Colonic mucosa (tissue), 4 donors: ENCODE measurements around the gene WDFY4. TPM values are rescaled to one million over a fixed set of nuclear protein-coding genes. Genes with fewer than 3 reads are reported as not detected.

Source experiments
- DNase-seq: peaks from one replicate; pipeline ENCODE4 v3.0.0-alpha.2; 2020
- H3K27ac ChIP-seq: fragments of 200-600 bp; one replicate; pipeline ENCODE4 v1.8.0; 2021
- H3K27me3 ChIP-seq: fragments of 200-600 bp; one replicate; pipeline ENCODE4 v1.8.0; 2021
- H3K36me3 ChIP-seq: fragments of 200-600 bp; one replicate; pipeline ENCODE4 v1.8.0; 2021
- H3K4me1 ChIP-seq: fragments of 200-600 bp; one replicate; pipeline ENCODE4 v1.8.0; 2021; ENCODE audit warnings: mild to moderate bottlenecking
- H3K4me3 ChIP-seq: fragments of 200-600 bp; one replicate; pipeline ENCODE4 v1.8.0; 2021
- H3K9ac ChIP-seq, 2 donors: one replicate each; pipeline ENCODE4 v1.7.0; 2013; ENCODE audit warnings: control low read depth in 2 of 2, low read depth in 2 of 2, low read length in 2 of 2
- H3K9me3 ChIP-seq: fragments of 200-600 bp; one replicate; pipeline ENCODE4 v1.8.0; 2021
- intact Hi-C: fragments of 100-400 bp; cut with DNase I; formaldehyde crosslinking; loops from one replicate; pipeline ENCODE4 v1.14.1; 2022
- total RNA-seq, 2 donors: library from RNA; stranded (reverse); fragmentation: NEBNext Ultra II Directional in 1 of 2; extraction: Animal tissue kit (Norgen Biotek cat#: 25700) in 1 of 2; gene quantifications; one replicate each; pipeline ENCODE4 v1.2.1, GENCODE V29; 2021
- TF ChIP-seq, protein P1 (sequence below): fragments of 200-600 bp; IDR thresholded peaks from one replicate; pipeline ENCODE4 v1.8.0; 2022; ENCODE audit warnings: antibody characterized with exemption, mild to moderate bottlenecking
- donor health status: healthy.
- donor health status: DM: no; HTN: no; CAD: no.
- donor health status: DM: no; HTN: no; CAD: no.

Gene WDFY4
- total RNA-seq, 2 donors from 2014 or later = 1.5 to 1.6 TPM

DNA sequence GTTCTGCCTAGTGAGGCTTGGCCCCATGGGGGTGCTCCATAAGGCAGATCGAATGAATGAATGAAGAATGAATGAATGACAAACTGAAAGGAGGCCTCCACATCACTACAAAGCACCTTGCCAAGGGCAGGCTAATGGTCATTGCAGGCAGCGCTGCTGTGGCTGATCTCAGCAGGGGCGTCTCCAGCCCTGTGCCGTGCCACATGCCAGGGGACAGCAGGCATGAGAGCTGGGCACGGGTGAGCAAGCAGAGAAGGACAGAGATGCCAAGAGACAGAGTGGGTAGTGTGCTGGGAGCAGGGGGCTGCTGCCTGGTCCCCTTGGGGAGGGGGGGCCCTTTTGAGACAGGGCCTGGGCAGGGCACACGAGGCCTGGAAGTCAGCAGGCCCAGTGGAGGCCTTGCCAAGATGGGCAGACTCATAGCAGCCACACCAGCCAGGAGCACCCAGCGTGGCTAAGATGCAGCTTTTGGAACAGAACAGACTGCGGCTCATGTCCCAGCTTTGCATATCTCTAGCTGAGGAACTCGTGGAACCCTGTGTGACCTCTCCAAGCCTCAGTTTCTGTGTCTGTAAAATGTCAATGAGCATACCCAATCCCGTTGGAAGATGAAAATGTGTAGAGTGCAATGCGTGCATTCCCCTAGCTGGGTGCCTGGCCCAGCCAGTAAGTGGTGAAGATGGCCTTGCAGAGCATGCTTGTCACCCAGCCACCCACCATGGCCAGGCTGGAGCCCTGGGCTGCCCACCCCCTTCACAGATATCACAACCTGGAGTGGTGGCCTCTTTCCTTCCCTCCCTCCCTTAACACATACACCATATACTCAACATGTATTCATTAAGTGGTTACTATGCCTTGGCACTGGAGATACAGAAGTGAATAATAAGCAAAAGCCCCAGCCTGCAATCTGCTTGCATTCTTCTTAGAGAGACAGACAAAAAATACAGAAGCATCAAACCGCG lies 316.0 kb downstream of the WDFY4 start:
- no peaks in the 10 kb centered on the region for H3K36me3 ChIP-seq
- H3K9me3 ChIP-seq = no peaks in the 10 kb centered on the region
- no peaks in the 10 kb centered on the region for H3K4me1 ChIP-seq
- H3K27ac ChIP-seq = no peak overlapping the region
- TF ChIP-seq, protein P1, sequence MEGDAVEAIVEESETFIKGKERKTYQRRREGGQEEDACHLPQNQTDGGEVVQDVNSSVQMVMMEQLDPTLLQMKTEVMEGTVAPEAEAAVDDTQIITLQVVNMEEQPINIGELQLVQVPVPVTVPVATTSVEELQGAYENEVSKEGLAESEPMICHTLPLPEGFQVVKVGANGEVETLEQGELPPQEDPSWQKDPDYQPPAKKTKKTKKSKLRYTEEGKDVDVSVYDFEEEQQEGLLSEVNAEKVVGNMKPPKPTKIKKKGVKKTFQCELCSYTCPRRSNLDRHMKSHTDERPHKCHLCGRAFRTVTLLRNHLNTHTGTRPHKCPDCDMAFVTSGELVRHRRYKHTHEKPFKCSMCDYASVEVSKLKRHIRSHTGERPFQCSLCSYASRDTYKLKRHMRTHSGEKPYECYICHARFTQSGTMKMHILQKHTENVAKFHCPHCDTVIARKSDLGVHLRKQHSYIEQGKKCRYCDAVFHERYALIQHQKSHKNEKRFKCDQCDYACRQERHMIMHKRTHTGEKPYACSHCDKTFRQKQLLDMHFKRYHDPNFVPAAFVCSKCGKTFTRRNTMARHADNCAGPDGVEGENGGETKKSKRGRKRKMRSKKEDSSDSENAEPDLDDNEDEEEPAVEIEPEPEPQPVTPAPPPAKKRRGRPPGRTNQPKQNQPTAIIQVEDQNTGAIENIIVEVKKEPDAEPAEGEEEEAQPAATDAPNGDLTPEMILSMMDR = no peak
- no peaks in the 10 kb centered on the region for H3K27me3 ChIP-seq
- H3K4me3 ChIP-seq = no peak overlapping the region
- intact Hi-C loops = no loop called here
- DNase-seq = no peak
- H3K9ac ChIP-seq = no peak overlapping the region

DNA sequence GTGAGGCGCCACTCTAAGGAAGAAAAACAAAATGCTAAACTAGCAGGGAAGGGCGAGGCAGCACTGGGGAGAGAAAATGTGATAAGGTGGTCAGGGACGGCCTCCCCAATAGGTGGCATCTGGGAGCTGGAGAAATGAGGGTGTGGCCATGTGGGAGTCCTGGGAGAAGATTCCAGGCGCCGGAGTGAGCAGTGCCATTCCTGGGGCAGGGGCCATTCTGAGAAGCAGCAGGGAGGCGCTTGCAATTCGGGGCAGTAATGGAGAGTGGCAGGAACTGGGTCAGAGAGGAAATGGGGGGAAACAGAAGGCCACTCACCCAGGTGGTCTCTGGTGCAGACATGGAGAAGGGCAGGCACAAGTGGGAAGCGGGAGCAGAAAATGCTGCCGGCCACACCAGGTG lies 316.7 kb downstream of the WDFY4 start:
- H3K4me1 ChIP-seq = no peaks in the 10 kb centered on the region
- no peak overlapping the region for H3K27ac ChIP-seq
- intact Hi-C loops = no loop called here
- H3K9ac ChIP-seq = no peak overlapping the region
- H3K27me3 ChIP-seq = no peaks in the 10 kb centered on the region
- TF ChIP-seq, protein P1 = no peak
- H3K9me3 ChIP-seq = no peaks in the 10 kb centered on the region
- H3K36me3 ChIP-seq = no peaks in the 10 kb centered on the region
- no peak overlapping the region for H3K4me3 ChIP-seq
- no peak for DNase-seq

DNA sequence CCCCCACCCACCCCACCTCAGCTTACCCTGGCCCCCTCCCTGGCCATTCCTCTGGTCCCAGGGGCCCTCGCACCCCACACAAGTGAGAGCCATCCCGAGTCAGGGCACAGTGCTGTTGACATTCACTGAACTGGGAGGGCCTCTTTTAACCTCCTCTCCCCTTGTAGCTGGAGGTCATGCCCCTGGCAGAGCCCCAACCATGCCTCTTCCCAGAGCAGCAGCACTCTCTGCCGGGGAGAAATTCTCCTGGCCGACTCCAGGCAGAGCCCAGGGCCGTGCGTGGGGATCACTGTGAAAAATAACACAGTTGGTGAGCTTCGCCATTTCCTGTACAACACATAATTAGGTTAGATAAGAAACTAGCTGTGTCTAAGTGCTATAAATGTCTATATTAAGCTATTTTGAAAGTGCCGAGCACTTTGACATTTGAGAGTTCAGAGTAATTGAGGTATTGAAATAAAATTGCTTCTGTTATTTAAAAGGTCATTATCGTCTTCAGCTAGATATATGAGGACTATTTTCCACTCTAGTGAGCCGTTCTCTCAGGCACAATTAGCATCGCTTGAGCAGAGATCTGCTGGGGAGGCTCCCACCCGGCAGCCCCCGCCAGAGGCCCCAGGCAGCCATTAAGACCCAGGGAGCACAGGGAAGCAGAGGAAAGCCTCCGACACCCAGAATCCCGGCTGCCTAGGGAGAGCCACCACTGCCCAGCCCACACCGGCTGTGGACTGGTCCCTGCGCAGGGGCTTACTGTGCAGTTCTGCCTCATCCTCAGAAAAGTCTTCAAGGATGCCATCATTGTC lies 317.4 kb downstream of the WDFY4 start:
- Histone ChIP-seq H3K9ac (no peak overlapping the region), H3K9me3 (no peaks in the 10 kb centered on the region), H3K4me1 (no peaks in the 10 kb centered on the region), H3K4me3 (no peak overlapping the region), H3K36me3 (no peaks in the 10 kb centered on the region), H3K27me3 (no peaks in the 10 kb centered on the region), H3K27ac (no peak overlapping the region)
- no peak for DNase-seq
- TF ChIP-seq, protein P1 = no peak
- intact Hi-C loops = no loop called here

DNA sequence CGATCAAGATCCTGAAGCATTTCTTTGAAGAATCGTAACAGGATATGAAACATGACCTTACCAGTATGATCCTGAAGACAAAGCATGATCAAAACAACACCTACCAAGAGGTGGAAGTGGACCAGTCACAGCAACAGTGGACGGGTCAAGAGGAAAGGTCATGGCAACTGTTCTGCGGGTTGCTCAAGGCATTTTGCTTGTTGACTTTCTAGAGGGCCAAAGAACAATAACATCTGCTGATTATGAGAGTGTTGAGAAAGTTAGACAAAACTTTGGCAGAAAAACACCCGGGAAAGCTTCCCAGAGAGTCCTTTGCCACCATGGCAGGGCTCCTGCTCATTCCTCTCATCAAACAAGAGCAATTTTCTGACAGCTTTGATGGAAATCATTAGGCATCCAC lies 320.6 kb downstream of the WDFY4 start:
- TF ChIP-seq, protein P1 = no peak
- Histone ChIP-seq H3K4me3 (no peak overlapping the region), H3K27ac (no peak overlapping the region), H3K27me3 (no peaks in the 10 kb centered on the region), H3K9ac (no peak overlapping the region), H3K4me1 (peaks cover under 1% of the 10 kb centered on the region), H3K9me3 (no peaks in the 10 kb centered on the region), H3K36me3 (no peaks in the 10 kb centered on the region)
- no peak for DNase-seq
- intact Hi-C loops = no loop called here

DNA sequence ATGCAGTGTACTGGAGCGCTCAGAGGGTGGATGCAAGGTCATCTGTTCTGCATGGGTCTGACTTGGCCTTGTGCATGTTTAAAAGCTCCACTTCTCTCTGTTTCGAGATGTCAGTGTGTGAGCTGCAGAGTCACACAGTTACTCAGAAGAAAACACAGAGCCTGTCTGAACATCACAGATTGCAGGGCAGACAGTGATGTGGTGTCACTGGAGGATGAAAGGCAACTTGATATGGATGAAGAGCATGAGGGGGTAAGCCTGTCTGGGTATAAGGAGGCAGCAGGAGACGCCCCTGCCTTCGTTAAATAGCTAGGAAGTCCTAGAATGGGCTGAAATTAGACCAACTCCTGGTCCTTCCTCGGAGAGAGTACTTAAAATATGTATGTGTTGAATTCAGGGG lies 322.5 kb downstream of the WDFY4 start:
- H3K9ac ChIP-seq = no peak overlapping the region
- H3K4me1 ChIP-seq = peaks cover 2% of the 10 kb centered on the region
- no peak for DNase-seq
- H3K27me3 ChIP-seq = no peaks in the 10 kb centered on the region
- no peak overlapping the region for H3K27ac ChIP-seq
- no peak overlapping the region for H3K4me3 ChIP-seq
- TF ChIP-seq, protein P1 = no peak
- H3K36me3 ChIP-seq = no peaks in the 10 kb centered on the region
- intact Hi-C loops = no loop called here
- H3K9me3 ChIP-seq = no peaks in the 10 kb centered on the region
